Effector memory CD4-positive, alpha-beta T cell (primary cell): ENCODE data around the gene TRAF2.

Experiments
- DNase-seq, 3 donors: peaks; one replicate each; pipeline ENCODE4 v3.0.0-alpha.2; 2020
- H3K27ac ChIP-seq: 2 replicates; pipeline ENCODE4 v1.7.0; 2013; ENCODE audit warnings: mild to moderate bottlenecking, low read length, moderate library complexity; ENCODE audit not compliant: insufficient read depth, poor library complexity, severe bottlenecking
- H3K27me3 ChIP-seq: replicated peaks from 2 replicates; pipeline ENCODE4 v1.7.0; 2013; ENCODE audit warnings: mild to moderate bottlenecking, low read length; ENCODE audit not compliant: insufficient read depth, control insufficient read depth, poor library complexity, severe bottlenecking
- H3K36me3 ChIP-seq: 2 replicates; pipeline ENCODE4 v1.7.0; 2013; ENCODE audit warnings: mild to moderate bottlenecking, low read length, moderate library complexity; ENCODE audit not compliant: control insufficient read depth, insufficient read depth
- H3K4me1 ChIP-seq: 2 replicates; pipeline ENCODE4 v1.7.0; 2013; ENCODE audit warnings: low read length, mild to moderate bottlenecking; ENCODE audit not compliant: control insufficient read depth, insufficient read depth, poor library complexity, severe bottlenecking
- H3K4me3 ChIP-seq: 2 replicates; pipeline ENCODE4 v1.7.0; 2013; ENCODE audit warnings: low read length, low read depth, mild to moderate bottlenecking; ENCODE audit not compliant: insufficient read depth, poor library complexity, severe bottlenecking
- H3K9me3 ChIP-seq: 2 replicates; pipeline ENCODE4 v1.7.0; 2013; ENCODE audit warnings: mild to moderate bottlenecking, low read length, moderate library complexity; ENCODE audit not compliant: control insufficient read depth

The TRAF2 gene

GRCh38 chr9:136925414-136926153, 39.3 kb downstream of the TRAF2 start:
- Histone ChIP-seq H3K36me3 (peaks cover 39% of the 10 kb centered on the region), H3K27ac (no peak overlapping the region)
- no peak for DNase-seq

GRCh38 chr9:136926154-136926704, 39.9 kb downstream of the TRAF2 start:
- Histone ChIP-seq H3K4me1 (no peaks in the 10 kb centered on the region), H3K4me3 (no peak overlapping the region), H3K9me3 (no peaks in the 10 kb centered on the region), H3K27me3 (no peaks in the 10 kb centered on the region), H3K27ac (no peak overlapping the region), H3K36me3 (peaks cover 32% of the 10 kb centered on the region)
- no peak for DNase-seq

More at GRCh38 chr9:136925414-136926153, 39.3 kb downstream of the TRAF2 start:
- H3K4me3 ChIP-seq = no peak overlapping the region
- H3K9me3 ChIP-seq = no peaks in the 10 kb centered on the region
- no peaks in the 10 kb centered on the region for H3K27me3 ChIP-seq
- H3K4me1 ChIP-seq = no peaks in the 10 kb centered on the region

GRCh38 chr9:136926749-136927148, 40.4 kb downstream of the TRAF2 start:
- H3K27me3 ChIP-seq = no peaks in the 10 kb centered on the region
- peaks cover 28% of the 10 kb centered on the region for H3K36me3 ChIP-seq
- no peaks in the 10 kb centered on the region for H3K9me3 ChIP-seq
- H3K27ac ChIP-seq = no peak overlapping the region
- DNase-seq = no peak
- H3K4me1 ChIP-seq = no peaks in the 10 kb centered on the region
- no peak overlapping the region for H3K4me3 ChIP-seq

GRCh38 chr9:136927343-136928271, 41.3 kb downstream of the TRAF2 start:
- Histone ChIP-seq H3K9me3 (no peaks in the 10 kb centered on the region), H3K4me3 (no peak overlapping the region), H3K27ac (no peak overlapping the region), H3K36me3 (peaks cover 21% of the 10 kb centered on the region), H3K27me3 (no peaks in the 10 kb centered on the region), H3K4me1 (no peaks in the 10 kb centered on the region)
- no peak for DNase-seq

- H3K27ac ChIP-seq = no peak overlapping the region
- DNase-seq = no peak
These were observed 42.3 kb downstream of the TRAF2 start for GRCh38 chr9:136928591-136928990.

GRCh38 chr9:136930014-136930413, 43.7 kb downstream of the TRAF2 start:
- peaks cover 13% of the 10 kb centered on the region for H3K36me3 ChIP-seq
- H3K27ac ChIP-seq = no peak overlapping the region
- DNase-seq = no peak
- no peak overlapping the region for H3K4me3 ChIP-seq
- H3K27me3 ChIP-seq = no peaks in the 10 kb centered on the region
- H3K4me1 ChIP-seq = no peaks in the 10 kb centered on the region
- no peaks in the 10 kb centered on the region for H3K9me3 ChIP-seq

More at GRCh38 chr9:136928591-136928990, 42.3 kb downstream of the TRAF2 start:
- H3K4me1 ChIP-seq = no peaks in the 10 kb centered on the region
- H3K27me3 ChIP-seq = no peaks in the 10 kb centered on the region
- no peaks in the 10 kb centered on the region for H3K9me3 ChIP-seq
- H3K36me3 ChIP-seq = peaks cover 21% of the 10 kb centered on the region
- H3K4me3 ChIP-seq = no peak overlapping the region

- no peaks in the 10 kb centered on the region for H3K27me3 ChIP-seq
- no peak overlapping the region for H3K4me3 ChIP-seq
- no peaks in the 10 kb centered on the region for H3K36me3 ChIP-seq
- H3K27ac ChIP-seq = no peak overlapping the region
- no peaks in the 10 kb centered on the region for H3K4me1 ChIP-seq
- H3K9me3 ChIP-seq = no peaks in the 10 kb centered on the region
- DNase-seq = no peak
These were observed 45.4 kb downstream of the TRAF2 start for GRCh38 chr9:136931611-136932130.

- Histone ChIP-seq H3K4me1 (no peaks in the 10 kb centered on the region), H3K9me3 (no peaks in the 10 kb centered on the region), H3K36me3 (peaks cover 3% of the 10 kb centered on the region), H3K4me3 (no peak overlapping the region), H3K27ac (no peak overlapping the region), H3K27me3 (no peaks in the 10 kb centered on the region)
- no peak for DNase-seq
These were observed 48.0 kb downstream of the TRAF2 start for GRCh38 chr9:136934277-136934676.

GRCh38 chr9:136935651-136936050, 49.3 kb downstream of the TRAF2 start:
- peaks cover 16% of the 10 kb centered on the region for H3K36me3 ChIP-seq
- H3K27ac ChIP-seq = no peak overlapping the region
- H3K9me3 ChIP-seq = no peaks in the 10 kb centered on the region
- no peaks in the 10 kb centered on the region for H3K4me1 ChIP-seq
- no peak overlapping the region for H3K4me3 ChIP-seq
- DNase-seq = no peak
- H3K27me3 ChIP-seq = no peaks in the 10 kb centered on the region
